Breast epithelium (tissue), 3 donors: ENCODE measurements around the gene NDC80.

Source experiments
- CTCF ChIP-seq, 3 donors: fragments of 450-650 bp; IDR thresholded peaks; one replicate each; pipeline ENCODE4 v1.5.1; 2016 to 2017; ENCODE audit warnings: antibody characterized with exemption in 3 of 3, mild to moderate bottlenecking in 3 of 3, moderate library complexity in 3 of 3
- POLR2A ChIP-seq: fragments of 450-650 bp; IDR thresholded peaks from one replicate; pipeline ENCODE4 v1.6.1; 2016; ENCODE audit warnings: antibody characterized with exemption, mild to moderate bottlenecking, moderate library complexity

DNA sequence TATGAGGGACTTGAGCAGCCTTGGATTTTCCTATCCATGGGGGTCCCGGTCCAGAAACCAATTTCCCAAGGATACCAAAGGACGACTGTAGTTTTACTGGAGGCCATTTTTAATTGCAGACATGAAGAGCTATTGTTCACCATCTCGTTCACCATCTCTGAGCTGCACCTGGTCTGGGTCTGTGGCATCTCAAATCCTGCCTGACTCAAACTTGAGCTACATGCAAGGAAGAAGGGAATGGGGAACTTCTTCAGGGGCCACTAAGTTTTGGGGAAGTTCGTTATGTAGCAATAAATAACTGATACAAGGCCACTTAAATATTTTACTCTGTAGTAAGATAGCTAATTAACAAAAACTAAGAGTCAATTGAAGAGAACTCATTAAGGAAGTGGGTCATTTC lies 82.1 kb downstream of the NDC80 start:
- no peak for TF ChIP-seq CTCF (IDR thresholded peaks at IDR 0.05)
- no peak for TF ChIP-seq POLR2A
